ENCODE results near the gene BRINP3. TPM values are rescaled to one million over a fixed set of nuclear protein-coding genes. Genes with fewer than 3 reads are reported as not detected.

Gene BRINP3
- total and polyA plus RNA-seq, 2 donors (not counting 3 experiments of a cell fraction or from before 2014, with no cell fraction given) = not detected

DNA sequence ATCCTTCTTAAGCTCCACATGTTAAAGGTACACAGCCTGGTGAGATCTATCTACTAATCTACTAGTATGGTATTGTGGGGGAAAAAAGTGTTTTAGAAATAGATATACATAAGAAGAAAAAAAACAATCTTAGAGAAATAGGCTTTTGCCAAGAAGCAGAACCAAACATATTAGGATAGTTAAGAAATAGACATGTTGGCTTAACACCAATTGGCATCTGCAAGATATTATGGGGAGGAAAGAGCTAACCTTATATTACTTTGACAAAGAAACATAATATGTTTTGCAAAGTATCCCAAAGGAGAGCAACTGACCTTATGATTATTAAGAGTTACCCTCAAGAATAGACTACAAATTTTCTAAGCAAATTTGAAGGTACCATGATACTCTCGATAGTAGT, 202.9 kb downstream of the BRINP3 start:
- intact Hi-C loops (cut with micrococcal nuclease) (no loop called here), dilution Hi-C loops (cut with MboI; ENCODE audit: extremely low pct_ligation_motif_present, low sequenced_read_pairs) (no loop called here)
- H3K9me3 ChIP-seq (replicated peaks; ENCODE audit: control insufficient read depth, insufficient read depth, low read length) = no peaks in the 10 kb centered on the region
- no peak overlapping the region for H3K4me3 ChIP-seq (replicated peaks in 1 of 3; ENCODE audit: insufficient read depth in 1 of 3, low read depth in 1 of 3, low read length in 3 of 3)
- DNase-seq (ENCODE audit: low read depth, low spot score) (no peak), FAIRE-seq (no peak)
- no peaks in the 10 kb centered on the region for H3K9me1 ChIP-seq (replicated peaks; ENCODE audit: control insufficient read depth, extremely low read depth, insufficient read depth, low read length)
- no peak overlapping the region for H3K27ac ChIP-seq (ENCODE audit: insufficient read depth, low read depth, low read length)
- CTCF ChIA-PET = no interaction called here
- H3K9ac ChIP-seq (replicated peaks; ENCODE audit: extremely low read depth, insufficient read depth, low read length) = no peak overlapping the region
- H3K4me2 ChIP-seq (ENCODE audit: insufficient read depth, low read length) = no peak overlapping the region
- H3K36me3 ChIP-seq (ENCODE audit: control insufficient read depth in 2 of 2, extremely low read depth in 1 of 2, insufficient read depth in 2 of 2, low read length in 2 of 2) = no peaks in the 10 kb centered on the region
- H3K79me2 ChIP-seq (ENCODE audit: control insufficient read depth, insufficient read depth, low read length) = no peaks in the 10 kb centered on the region
- POLR2A ChIA-PET = no interaction called here
- no peaks in the 10 kb centered on the region for H3K4me1 ChIP-seq (ENCODE audit: control insufficient read depth, extremely low read depth, insufficient read depth, low read length)
- no peak overlapping the region for H2AFZ ChIP-seq (ENCODE audit: low read depth, low read length)
- BruUV-seq (replicated peaks) = no TSS peak
- no peaks in the 10 kb centered on the region for H3K27me3 ChIP-seq (ENCODE audit: control insufficient read depth in 2 of 2, insufficient read depth in 2 of 2, low read length in 2 of 2)
- TF ChIP-seq POLR2AphosphoS5 (IDR thresholded peaks at IDR 0.05; ENCODE audit: insufficient read depth, low read depth, low read length) (no peak), GATA2 (IDR thresholded peaks at IDR 0.05; ENCODE audit: insufficient read depth, insufficient read length, low read depth, low read length) (no peak), JUN (IDR thresholded peaks at IDR 0.05; ENCODE audit: borderline replicate concordance, insufficient read depth, insufficient read length, low read depth) (no peak), EZH2 (IDR thresholded peaks at IDR 0.05; ENCODE audit: borderline replicate concordance, low read depth, low read length, severe bottlenecking) (no peak), POLR2A (IDR thresholded peaks at IDR 0.05; ENCODE audit: low read depth, low read length) (no peak), MYC (IDR thresholded peaks at IDR 0.05; ENCODE audit: low read depth, low read length) (no peak), FOS (IDR thresholded peaks at IDR 0.05; ENCODE audit: borderline replicate concordance, insufficient read depth, low read length) (no peak)
- TF ChIP-seq, protein P1, sequence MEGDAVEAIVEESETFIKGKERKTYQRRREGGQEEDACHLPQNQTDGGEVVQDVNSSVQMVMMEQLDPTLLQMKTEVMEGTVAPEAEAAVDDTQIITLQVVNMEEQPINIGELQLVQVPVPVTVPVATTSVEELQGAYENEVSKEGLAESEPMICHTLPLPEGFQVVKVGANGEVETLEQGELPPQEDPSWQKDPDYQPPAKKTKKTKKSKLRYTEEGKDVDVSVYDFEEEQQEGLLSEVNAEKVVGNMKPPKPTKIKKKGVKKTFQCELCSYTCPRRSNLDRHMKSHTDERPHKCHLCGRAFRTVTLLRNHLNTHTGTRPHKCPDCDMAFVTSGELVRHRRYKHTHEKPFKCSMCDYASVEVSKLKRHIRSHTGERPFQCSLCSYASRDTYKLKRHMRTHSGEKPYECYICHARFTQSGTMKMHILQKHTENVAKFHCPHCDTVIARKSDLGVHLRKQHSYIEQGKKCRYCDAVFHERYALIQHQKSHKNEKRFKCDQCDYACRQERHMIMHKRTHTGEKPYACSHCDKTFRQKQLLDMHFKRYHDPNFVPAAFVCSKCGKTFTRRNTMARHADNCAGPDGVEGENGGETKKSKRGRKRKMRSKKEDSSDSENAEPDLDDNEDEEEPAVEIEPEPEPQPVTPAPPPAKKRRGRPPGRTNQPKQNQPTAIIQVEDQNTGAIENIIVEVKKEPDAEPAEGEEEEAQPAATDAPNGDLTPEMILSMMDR (IDR thresholded peaks at IDR 0.05; ENCODE audit: extremely low read depth in 1 of 2, insufficient read depth in 1 of 2, low read depth in 1 of 2, low read length in 2 of 2) = no peak
- TF ChIP-seq, protein P2, sequence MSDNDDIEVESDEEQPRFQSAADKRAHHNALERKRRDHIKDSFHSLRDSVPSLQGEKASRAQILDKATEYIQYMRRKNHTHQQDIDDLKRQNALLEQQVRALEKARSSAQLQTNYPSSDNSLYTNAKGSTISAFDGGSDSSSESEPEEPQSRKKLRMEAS (IDR thresholded peaks at IDR 0.05; ENCODE audit: insufficient read depth, insufficient read length) = no peak
- H4K20me1 ChIP-seq (replicated peaks; ENCODE audit: control insufficient read depth, extremely low read depth, insufficient read depth, low read length) = no peaks in the 10 kb centered on the region

Measured in endothelial cell of umbilical vein (primary cell).